DMS53 treated with DMSO at 0.1 percent for 48 hours (cell line): ENCODE measurements around the gene ZW10.
"Not testable (repeated sequence)": the region's sequence is repeated elsewhere in the genome, so short reads cannot be mapped to it uniquely, and the experiment has no call there.

Source experiments
- DNase-seq: peaks from one replicate; lab custom pipeline; 2025; ENCODE audit not compliant: unreplicated experiment; lab: John Stamatoyannopoulos, UW

Gene ZW10

GRCh38 chr11:113763040-113763439 lies 10.5 kb downstream of the ZW10 start:
- DNase-seq = not testable (repeated sequence)

- no peak for DNase-seq
Observed at GRCh38 chr11:113760241-113760640, 13.3 kb downstream of the ZW10 start.

DNA sequence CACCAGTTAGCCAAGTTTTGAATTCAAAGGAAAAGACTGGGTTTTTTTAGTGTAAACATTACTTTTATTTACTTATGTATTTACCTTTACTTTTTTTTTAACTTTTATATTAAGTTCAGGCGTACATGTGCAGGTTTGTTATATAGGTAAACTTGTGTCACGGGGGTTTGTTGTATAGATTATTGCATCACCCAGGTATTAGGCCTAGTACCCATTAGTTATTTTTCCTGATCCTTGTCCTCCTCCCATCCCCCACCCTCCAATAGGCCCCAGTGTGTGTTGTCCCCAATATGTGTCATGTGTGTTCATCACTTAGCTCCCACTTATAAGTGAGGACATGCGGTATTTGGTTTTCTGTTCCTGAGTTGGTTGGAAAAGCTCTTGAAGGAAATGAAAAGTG lies 20.6 kb downstream of the ZW10 start:
- DNase-seq = no peak

GRCh38 chr11:113736323-113736722 lies 37.2 kb downstream of the ZW10 start:
- DNase-seq = no peak

- DNase-seq = no peak
Observed at GRCh38 chr11:113732092-113732491, 41.4 kb downstream of the ZW10 start.

DNA sequence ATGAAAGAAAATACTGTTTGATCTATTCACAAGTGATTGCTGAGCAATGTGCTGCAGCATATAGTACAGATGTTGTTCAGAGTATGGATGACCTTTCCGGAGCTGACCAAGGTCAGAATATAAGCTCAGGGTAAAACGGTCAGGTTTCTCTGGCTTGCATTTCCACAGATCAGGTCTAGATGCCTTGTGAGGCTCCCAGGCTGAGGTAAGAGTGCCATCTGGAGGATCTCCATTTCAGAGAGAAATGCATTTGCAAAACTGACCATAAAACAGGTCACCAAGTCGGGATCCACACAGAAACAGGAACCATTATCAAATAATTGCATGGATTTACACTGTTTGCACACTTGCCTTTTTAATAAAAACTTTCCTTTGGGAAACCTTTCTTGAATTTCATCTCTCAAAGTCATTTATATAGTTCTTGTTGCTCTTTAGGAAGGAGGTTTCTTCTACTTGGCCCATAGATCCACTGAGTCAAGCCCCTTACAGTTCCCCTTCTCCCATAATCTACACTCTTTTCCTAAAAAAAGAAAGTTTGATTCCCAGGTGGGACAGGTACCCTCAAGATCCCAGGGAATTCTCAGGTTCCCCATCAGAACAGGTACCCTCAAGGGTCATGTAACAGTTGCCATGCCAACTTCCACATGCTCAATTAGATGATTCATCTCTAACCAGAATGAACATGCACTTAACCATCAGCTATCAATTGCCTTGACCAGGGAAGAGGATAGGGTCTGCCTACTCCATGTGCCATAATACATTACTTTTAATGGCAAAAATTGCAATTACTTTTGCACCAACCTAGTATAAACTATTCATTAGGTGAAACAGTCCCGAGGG lies 42.4 kb downstream of the ZW10 start:
- DNase-seq = peak; percentile 26

DNA sequence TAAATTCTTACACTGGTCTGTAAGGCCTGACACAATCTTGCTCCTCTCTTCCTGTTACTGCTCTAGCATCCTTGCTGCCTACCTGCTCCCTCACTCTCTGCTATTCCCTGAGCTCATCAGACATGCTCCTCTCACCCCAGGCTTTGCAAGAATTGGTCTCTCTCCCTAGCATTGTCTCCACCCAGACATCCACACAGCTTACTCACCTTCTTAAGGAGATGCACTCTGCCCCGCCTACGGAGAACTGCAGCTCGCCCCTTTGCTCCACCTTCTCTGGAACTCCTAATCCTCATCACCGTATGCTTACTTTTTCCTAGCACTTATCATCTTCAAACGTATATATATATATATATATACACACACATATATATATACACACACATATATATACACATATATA lies 44.0 kb downstream of the ZW10 start:
- DNase-seq = no peak

DNA sequence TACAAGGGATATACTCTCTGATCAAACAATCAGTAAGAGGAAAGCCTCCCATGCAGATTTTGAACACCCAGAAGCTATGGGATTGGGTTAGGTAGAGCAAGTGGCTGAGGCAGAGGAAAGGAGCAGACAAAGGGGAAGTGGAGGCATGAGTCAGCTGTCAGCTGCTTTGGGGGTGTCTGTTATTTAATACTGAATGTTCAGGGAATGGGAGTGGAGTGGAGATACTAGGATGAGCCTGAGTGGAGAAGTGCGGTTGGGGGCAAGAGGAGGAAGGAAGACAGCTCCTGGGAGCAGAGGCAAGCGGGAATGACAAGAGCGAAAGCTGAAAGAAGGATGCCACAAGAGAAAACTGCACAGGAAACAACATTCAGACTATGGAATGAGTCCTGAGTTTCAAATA lies 44.7 kb downstream of the ZW10 start:
- DNase-seq = no peak

DNA sequence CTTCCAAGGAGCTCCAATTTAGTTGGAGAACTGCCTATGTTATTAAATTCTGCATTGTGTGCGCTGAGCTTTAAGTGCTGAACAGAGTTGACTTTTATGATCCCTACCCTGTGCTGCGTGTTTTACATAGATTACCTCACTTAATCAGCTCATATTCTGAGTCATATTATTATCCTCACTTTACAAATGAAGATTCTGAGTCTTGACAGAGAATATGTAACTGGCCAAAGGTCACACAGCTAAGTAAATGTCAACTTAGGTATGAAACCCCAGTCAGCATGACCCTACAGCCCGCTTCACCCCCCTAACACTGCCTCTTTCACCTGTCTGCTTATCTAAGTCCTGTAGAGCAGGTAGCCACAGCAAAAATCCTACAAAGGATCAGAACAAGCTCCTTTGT lies 47.6 kb downstream of the ZW10 start:
- no peak for DNase-seq

- no peak for DNase-seq
Observed at GRCh38 chr11:113725407-113725806, 48.1 kb downstream of the ZW10 start.

- DNase-seq = no peak
Observed at GRCh38 chr11:113724778-113725177, 48.7 kb downstream of the ZW10 start.

- DNase-seq = no peak
Observed at GRCh38 chr11:113723787-113724186, 49.7 kb downstream of the ZW10 start.

GRCh38 chr11:113722934-113723333 lies 50.6 kb downstream of the ZW10 start:
- DNase-seq = no peak

GRCh38 chr11:113722221-113722620 lies 51.3 kb downstream of the ZW10 start:
- no peak for DNase-seq

GRCh38 chr11:113721462-113722066 lies 51.9 kb downstream of the ZW10 start:
- no peak for DNase-seq

- DNase-seq = not testable (repeated sequence)
Observed at GRCh38 chr11:113720478-113720877, 53.0 kb downstream of the ZW10 start.

- DNase-seq = no peak
Observed at GRCh38 chr11:113715882-113716625, 57.4 kb downstream of the ZW10 start.

- DNase-seq = no peak
Observed at GRCh38 chr11:113715273-113715672, 58.2 kb downstream of the ZW10 start.

DNA sequence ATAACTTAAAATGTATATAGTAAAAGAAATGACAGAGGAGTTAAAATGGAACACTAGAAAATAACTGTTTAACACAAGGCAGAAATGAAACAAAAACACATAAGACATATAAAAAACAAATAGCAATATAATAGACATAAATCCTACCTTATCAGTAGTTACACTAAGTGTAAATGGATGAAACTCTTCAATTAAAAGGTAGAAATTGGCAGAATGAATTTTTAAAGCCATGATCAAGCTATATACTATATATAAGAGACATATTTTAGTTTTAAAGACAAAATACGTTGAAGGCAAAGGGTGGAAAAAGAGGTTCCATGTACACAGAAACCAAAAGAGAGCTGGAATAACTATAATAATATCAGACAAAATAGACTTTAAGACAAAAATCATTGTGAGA lies 62.5 kb downstream of the ZW10 start:
- DNase-seq = no peak

- no peak for DNase-seq
Observed at GRCh38 chr11:113705871-113706655, 67.4 kb downstream of the ZW10 start, which contains the start of gene TMPRSS5. TMPRSS5 (minus strand) TSS chr11:113706308; CDS start chr11:113706224, 84 bp downstream.

- not testable (repeated sequence) for DNase-seq
Observed at GRCh38 chr11:113703551-113703950, 69.9 kb downstream of the ZW10 start.
